ENCODE data around the gene CBFA2T3.

Gene CBFA2T3

DNA sequence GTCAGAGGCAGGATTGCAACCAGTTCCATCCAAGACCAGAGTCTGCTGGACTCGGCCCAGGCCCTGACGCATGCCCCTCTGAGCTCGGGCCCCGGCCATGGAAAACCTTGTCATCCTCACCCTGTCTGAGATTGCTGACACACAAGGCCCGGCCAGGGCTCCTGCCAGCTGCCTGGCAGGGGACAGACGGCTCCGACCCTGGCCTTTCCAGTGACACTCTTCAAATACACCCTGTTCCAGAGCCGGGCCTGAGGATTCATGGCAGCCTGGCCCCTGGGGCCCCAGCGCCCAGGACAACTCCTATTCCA lies 107.4 kb downstream of the CBFA2T3 start:
- DNase-seq, result no peak

DNA sequence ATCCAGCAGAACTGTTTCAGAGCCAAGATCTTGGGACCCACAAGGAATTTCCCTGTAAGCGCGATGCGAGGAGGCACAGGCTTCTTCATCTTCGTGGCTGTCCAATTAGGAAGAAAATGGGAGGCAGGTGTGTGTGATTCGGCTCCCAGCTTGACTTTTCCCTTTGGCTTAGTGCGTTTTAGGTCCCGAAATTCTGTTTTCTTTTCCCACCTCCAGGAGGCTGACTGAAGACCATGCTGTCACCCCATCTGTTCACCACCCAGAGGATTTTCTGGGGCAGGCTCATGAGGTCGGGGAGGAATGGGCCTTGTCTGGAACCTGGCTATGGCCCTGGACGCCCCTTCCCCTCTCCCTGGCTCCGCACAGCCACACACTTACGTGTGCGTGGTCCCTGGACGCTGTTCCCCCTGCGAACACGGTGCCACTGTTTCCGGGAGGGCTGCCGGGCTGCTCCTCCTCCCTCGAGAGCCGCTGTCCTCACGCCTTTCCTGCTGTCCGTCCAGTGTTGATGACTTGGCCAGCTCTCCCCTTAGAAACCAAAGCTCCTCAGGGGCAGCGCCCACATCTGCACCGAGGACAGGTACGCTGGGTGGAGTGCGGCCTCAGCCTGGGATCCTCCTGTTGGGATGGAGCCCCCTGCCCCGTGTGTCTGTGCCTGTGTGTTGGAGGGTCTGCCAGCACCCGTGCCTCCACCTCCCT lies 107.9 kb downstream of the CBFA2T3 start:
- no peak for DNase-seq

DNA sequence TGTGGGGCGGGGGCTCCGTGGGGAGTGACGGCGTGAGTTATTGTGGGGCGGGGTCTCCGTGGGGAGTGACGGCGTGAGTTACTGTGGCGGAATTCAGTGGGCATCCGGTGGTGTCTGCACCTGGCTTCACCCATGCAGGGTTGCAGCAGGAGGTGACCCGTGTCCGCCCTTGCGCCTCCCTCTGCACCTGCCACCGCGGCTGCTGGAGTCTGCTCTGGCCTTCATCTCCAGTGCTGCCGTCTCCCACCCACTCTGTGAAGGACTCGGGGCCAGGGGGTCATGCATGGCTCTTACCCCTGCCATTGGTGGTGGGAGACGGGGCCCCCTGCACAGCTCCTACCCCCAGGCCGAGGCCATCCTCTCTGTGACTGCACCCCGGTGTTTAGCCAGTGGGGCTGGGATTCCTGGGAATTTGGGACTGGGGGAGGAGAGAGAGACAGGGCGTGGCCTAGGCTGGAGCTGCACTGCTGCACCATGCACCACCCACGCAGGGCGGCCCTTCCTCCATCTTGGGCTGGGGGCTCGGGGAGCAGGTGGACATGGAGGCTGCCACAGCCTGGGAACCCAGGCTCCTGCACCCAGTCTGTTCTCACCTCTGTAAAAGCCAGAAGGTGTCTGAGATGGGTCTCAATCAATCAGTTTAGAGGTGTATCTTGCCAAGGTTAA lies 109.3 kb downstream of the CBFA2T3 start:
- DNase-seq, result no peak

DNA sequence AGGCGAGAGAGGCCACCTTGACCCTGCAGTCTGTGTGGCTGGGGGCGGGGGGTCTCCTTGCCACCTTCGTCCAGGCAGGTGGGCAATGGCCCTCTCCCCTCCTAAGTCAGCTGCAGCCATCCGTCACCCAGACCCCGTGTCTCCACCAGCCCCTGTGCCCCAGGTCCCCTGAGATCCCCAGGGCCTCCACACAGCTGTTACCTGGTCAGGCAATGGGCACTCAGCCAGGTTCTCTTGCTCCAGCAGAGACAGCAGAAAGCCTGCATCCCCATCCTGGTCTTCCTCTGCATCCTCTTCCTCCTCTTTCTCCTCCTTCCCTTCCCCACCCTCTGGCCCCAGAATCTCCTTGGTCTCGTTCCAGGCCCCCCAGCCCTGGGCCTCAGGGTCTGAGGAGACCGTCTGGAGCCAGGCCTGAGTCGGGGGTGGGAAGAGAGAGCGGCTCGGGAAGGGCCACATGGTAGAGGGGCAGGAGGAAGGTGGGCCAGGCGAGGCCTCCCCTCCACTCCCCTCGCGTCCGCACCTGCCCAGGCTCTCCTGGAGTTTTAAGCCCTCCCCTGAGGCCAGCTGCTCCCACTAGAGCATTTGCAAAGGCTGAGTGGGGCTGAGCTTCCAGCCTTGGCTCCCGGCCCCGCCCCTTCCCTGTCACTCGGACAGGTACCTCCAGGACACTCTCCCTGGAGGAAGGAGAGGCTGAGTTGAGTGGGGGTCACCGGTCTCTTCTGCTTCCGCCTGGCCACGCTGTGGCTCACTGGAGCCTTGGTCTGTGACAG lies 110.7 kb downstream of the CBFA2T3 start, which contains the start of gene PABPN1L:
Gene PABPN1L (minus strand): TSS at position 510 of the 770 bp plus-strand sequence. CDS start 54 bp downstream, at position 456.
- DNase-seq, result no peak

DNA sequence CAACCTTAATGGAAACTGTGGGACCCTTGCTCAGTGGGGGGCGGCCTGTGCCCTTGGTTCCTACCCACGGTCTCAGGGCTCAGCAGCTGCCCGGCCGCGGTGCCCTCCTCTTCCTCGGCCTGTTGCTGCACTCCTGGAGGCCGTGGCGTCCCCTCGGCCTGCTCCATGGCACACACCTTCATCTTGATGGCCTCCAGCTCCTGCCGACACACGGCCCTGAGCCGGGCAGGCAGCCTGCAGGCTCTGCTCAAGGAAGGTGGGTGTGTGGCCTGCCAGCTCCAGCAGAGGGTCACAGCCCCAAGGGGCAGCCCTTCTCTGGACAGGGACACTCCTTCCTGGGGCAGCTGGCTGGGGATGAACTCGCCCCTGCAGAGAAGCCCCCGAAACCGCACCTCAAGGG lies 111.3 kb downstream of the CBFA2T3 start:
- DNase-seq, result no peak

DNA sequence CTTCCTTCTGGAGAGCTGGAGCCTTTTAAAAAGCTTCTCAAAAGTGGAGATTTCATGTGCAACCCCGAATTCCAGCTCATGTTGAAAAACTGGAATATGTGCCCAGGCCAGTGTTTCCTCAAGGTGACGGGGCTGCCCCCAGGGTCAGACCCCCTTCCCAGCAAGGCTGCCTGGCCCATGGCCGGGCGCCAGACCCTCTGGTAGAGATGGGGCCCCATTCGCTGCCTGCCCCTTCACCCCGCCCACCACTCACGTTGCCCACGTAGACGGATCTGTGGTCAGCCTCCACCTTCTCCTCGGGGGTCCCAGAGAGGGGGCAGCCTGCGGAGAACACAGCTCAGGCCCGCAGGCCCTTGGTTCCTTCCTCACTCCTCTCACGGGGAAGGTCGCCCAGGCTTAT lies 111.7 kb downstream of the CBFA2T3 start:
- no peak for DNase-seq

DNA sequence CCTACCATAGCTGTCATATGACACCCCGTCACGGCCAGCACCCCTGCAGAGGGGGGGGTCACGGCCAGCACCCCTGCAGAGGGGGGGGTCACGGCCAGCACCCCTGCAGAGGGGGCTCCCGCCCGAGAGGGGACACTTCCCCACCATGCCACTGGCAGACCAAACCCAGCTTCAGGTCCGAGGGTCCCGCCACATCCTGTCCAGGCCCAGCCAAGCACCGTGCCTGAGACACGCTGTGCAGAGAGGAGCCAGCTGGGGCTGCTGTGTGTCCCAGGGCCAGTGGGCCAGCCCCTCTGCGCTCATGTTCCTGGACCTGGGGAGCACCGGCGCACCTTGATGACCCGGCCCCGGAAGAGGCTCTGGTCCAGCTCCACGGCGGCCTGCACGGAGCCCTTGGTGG lies 112.5 kb downstream of the CBFA2T3 start:
- DNase-seq, result no peak

DNA sequence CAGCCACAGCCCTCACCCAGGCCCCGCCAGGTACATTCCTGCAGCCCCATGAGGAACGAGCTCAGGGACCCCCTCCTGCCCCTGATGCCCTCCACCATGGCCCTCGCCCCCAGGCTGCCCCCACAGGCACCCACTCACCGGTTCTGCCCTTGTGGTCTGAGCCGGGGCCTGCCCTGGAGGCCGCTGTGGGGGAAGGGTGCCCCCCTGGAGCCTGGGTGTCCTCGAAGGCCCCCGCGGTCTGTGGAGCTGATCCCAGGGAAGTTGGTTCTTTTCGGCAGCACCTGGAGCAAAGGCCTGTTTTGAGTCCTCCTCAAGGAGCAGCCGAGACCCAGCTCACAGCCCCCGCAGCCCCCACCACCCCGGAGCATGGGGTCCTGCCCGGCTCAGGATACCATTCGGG lies 112.9 kb downstream of the CBFA2T3 start:
- DNase-seq, result no peak

DNA sequence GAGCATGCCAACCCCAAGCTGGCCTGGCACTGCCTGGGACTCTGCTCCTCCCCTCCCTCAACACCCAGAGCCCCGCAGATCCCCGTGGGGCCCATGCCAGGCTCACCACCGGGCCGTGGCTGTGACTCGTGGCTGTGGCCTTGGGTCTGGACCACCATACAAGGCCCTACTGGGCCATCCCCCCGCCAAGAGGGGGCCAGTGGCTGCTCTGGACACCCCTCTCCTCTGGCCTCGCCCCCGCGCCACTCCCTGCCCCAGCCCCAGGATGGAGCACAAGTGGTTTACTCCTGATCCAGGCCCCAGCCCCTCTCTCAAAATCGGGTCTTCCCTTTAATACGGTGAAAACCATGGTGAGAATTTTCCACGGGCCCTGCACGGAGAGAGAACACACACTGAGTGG lies 113.6 kb downstream of the CBFA2T3 start:
- no peak for DNase-seq

DNA sequence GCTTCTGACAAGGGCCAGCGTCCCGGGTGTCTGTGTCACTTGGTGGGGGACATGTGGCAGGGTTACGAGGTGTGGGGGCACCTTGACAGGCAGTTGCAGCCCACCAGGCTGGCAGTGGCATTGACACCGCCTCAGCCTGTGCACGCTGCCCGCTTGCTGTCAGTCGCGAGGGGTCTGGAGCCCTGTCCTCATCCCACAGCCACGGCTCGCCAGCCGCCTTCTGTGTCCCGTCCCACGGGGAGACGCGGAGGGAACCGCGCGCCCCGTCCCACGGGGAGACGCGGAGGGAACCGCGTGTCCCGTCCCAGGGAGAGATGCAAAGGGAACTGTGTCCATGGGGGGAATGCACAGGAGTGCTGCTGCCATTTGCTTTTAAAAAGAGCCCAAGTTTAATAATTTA lies 114.0 kb downstream of the CBFA2T3 start:
- no peak for DNase-seq

DNA sequence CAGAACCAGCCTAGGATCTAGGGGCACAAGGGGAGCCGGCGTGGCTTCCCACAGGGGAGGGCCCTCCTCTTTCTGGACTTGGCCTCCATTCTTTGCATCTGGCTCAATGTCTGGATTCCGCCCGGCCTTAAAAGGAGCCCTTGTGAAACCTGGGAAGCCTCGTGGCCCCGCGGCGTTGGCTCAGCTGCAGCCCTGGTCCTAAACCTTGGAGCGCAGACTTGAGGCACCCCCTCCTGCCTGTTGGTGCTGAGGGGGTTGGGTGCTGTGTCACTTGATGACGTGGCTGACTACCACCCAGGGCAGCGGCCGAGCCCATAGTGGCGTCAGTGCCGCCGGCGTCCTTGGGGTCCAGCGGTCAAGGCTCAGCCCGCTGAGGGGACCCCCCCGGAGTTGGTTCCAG lies 115.6 kb downstream of the CBFA2T3 start:
- no peak for DNase-seq

DNA sequence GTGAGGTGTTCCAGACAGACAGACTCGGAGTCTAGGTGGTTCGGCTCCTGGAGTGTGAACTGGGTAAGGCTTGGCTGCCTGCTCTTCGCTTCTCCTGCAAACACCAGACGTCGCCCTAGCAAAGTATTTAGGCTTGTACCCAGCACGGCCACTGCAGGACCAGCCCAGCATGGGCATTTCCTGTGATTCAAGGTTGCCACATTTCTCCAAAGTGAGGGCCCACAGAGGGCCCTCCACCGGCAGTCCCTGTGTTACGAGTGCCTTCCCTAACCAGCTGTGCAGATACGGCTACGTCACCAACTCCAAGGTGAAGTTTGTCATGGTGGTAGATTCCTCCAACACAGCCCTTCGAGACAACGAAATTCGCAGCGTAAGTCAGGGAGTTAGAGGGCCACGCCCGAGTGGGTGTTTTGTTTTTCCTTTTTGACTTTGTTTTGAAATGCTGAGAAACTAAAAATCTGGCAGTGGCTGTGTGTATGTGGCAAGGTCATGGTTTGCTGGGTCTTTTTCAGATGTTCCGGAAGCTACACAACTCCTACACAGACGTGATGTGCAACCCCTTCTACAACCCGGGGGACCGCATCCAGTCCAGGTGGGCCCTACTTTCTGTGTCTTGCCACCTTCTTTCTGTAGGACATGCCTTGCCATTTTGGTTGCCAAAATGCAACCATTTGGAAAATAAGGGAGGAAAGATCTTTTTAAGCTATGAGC lies 117.5 kb downstream of the CBFA2T3 start:
- DNase-seq, result no peak

DNA sequence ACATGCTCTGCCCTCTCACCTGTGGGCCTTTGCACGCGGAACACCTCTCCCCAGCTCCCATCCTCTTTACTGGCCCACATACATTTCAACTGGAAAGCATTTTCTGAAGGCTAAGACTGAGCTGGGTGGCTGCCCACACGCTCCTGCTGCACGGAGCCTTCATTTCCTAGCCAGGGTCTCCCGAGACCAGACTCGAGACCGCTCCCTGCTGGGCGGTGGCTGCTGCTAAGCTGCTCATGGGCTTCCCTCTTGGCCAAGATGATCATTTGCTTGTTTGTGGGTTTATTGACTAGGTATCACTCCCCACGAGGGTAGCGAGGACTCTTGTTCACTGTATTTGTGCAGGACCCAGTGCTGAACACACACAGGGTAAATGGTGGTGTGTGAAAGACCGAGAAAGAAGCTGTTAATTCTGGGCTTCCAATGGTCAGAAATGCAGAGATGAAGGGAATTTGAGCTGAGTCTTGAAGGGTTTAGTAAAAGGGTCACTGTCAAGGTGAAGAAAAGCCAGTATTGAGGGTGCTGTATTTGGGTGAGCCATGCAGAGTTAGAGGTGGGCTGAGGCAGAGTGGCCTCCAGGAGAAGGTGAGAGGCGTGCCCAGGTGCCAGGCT lies 119.2 kb downstream of the CBFA2T3 start:
- peak; percentile 69 for DNase-seq

DNA sequence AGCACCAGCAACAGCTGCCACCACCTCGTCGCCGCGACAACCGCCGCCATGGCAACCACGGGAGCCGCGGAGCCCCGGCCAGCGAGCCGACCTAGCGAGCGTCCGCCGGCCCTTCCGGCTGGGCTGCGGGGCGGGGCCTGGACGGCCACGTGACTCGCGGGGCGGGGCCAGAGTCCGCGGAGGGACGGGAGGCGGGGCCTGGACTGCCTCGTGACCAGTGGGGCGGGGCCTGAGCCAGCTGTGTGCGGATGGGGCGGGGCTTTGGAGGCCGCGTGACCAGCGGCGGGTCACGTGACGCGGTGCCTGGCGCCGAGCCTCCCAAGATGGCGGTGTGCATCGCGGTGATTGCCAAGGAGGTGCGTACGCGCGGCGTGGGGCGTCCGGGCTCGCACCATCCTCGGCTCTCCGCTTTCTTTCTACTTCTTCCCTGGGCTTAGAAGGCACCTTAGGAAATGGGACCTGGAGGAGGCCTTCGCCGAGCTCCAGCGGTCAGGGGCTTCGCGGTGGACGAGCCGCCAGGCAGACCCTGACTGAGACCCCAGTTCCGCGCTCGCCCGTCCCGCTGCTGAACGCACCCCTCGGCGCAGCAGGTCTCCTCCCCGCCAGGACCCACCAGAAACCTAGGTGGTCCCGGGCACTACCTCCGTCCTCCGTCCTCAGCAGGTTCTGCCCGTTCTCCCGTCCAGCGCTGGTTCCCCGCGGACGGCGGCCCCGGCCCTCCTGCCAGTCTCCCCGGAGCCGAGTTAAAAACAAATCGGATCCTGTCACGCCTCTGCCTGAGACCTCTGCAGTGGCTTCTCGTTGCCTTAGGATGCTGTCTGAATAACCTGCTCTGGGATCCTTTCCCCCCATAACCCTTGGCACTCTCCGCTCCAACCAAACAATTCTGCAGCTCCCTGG lies 119.9 kb downstream of the CBFA2T3 start, which contains the start of the genes GALNS and TRAPPC2L:
Gene GALNS (minus strand): TSS at position 120 of the 900 bp plus-strand sequence. CDS start 70 bp downstream, at position 50.
Gene TRAPPC2L (plus strand): TSS at position 300 of the 900 bp plus-strand sequence. CDS start 24 bp downstream, at position 324.
- peak; percentile 93 for DNase-seq

DNA sequence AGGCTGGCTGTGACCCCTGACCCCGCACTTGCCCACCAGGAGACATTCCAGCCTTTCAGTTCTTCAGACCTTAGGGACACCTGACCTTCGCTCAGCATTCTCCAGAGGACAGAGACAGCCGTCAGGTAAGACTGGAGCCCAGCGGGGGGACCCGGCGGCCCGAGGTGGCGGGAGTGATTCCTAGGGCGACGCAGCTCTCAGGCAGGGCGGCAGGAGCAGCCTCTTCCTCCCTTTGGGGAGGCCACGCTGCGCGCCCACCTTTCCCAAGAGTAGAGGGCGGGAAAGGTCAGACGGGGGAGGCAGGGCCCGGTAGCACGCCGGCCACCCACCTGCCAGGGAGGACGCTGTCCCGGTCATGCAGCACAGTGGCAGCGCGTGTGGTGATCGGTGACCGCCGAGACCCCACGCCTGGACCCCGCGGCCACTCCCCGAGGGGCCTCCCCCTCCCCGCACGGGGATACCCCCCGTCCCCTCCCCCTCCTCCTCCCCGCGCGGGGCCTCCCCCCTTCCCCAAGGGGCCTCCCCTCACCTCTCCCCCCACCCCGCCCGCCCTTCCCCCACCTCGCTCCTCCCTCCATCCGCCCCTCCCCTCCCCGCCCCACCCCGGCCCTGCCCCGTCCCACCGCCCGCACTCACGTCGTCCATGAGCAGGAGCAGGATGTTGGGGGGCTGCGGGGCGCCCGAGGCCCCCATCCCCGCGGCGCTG lies 120.7 kb downstream of the CBFA2T3 start:
- DNase-seq, result no peak

DNA sequence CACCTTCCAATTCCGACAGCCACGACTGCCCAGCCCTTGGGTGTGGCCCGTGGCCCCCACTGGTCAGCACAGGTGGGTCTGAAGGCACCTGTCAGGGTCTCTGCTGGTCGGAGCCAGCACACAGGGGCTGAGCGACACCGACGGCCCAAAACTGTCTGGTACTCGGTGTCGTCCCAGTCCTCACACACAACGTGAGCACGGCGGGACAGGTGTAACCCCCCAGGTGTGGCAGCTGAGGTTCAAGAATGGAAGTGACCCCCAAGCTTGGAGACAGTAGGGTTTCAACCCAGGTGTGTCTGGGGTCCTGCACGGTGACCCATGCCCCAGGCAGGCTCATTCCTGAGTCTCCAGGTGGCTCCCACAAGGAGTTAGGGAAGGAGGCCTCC lies 121.3 kb downstream of the CBFA2T3 start:
- DNase-seq, result no peak

DNA sequence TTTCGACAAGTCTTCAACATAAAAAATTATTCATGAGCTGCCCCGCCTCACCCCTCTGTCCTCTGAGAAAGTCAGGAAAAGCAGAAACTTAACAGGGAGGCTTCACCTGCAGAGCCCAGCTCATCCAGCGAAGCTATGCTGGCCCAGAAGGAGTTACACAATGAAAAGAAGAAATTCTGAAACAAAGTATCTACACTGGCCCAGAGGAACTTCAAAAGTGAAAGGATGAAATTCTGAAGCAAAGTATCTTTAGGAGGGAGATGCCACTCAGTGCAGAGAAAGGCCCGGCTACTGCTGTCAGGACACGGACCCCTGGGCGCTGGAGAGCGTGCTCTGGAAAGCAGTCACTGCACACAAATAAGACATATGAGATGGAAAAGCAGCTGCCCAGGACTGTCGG lies 121.8 kb downstream of the CBFA2T3 start:
- no peak for DNase-seq

DNA sequence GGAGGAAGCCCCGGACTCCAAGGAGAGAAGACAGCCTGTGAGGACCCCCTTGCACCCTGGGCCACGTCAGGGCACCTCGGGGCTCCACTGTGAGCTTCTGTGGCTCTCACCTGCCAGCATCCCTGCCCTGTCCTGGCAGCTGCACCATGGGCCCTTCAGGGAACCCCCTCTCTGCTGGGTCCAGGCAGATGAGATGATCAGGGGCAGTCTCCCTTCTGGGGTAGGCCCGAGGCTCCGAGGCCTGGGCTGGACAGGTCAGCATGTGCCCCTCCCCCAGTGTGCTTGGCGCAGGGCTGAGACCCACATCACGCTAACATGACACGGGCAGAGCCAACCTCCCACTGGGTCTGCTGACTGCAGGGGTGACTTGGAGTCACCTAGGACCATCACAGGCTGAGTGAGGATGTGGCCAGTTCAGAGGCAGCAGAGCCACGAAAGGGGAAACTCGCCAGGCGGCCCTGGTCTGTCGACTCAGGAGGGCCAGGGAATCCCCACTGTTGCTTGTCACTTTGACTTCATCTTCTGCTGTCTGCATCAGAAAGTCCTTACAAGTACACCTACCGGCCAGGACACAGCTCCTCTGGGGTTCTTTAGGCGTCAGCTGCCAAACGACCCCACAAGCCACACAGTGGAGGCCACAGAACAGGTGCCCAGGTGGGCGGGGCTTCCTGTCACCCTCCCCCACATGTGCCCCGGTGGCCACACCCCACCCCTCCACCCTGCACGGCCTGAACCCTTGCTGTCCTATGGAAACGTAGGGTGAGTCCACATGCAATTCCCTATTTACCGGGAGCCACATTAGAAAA lies 122.5 kb downstream of the CBFA2T3 start:
- DNase-seq, result no peak

DNA sequence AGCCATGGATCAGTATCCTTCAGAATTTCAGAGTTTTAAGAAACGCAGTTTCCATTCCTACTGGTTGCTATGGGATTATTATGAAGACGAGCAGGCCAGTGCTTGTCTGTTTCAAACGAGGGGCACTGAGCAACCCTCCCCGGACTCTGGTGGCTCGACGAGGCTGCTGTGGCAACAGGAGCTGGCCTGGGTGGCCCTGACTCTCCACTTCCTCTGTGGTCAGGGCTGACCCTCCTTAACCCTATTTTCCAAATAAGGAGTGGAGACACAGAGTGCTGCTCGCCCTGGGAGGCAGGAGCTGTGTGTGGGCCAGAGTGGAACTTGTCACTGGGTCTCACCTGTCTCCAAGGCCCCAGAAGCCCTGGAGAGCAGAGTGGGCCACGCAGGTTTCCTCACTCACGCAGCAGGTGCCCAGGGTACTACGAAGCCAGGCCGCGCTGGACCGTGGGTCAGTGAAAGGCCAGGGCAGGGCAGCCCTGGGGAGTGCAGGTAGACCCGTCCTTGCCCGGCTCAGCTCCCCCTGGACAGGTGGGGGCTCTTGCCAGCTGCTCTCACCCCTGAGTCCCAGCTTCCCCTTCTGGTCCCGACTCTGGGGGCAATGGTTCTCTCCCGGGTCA lies 123.6 kb downstream of the CBFA2T3 start:
- no peak for DNase-seq

DNA sequence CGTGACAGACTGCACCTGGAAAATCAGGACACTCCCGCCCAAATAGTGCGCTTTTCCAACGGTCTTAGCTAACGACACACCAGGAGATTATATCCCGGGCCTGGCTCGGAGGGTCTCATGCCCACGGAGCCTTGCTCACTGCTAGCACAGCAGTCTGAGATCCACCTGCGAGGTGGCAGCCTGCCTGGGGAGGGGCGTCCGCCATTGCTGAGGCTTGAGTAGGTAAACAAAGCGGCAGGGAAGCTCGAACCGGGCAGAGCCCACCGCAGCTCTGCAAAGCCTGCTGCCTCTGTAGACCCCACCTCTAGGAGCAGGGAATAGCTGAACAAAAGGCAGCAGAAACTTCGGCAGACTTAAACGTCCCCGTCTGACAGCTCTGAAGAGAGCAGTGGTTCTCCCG lies 125.4 kb downstream of the CBFA2T3 start:
- DNase-seq, result no peak
